ENCODE data around the gene TBC1D25.

The TBC1D25 gene

GRCh38 chrX:48574270-48575266, 35.1 kb downstream of the TBC1D25 start, which contains the start of gene RBM3 (continued):
- TF ChIP-seq ZNF449 (tag by site-specific recombination; IDR thresholded peaks at IDR 0.05) = 0 out of 2 replicates have a peak, but pooled peaks have one; percentile 39
- TF ChIP-seq, protein P1, sequence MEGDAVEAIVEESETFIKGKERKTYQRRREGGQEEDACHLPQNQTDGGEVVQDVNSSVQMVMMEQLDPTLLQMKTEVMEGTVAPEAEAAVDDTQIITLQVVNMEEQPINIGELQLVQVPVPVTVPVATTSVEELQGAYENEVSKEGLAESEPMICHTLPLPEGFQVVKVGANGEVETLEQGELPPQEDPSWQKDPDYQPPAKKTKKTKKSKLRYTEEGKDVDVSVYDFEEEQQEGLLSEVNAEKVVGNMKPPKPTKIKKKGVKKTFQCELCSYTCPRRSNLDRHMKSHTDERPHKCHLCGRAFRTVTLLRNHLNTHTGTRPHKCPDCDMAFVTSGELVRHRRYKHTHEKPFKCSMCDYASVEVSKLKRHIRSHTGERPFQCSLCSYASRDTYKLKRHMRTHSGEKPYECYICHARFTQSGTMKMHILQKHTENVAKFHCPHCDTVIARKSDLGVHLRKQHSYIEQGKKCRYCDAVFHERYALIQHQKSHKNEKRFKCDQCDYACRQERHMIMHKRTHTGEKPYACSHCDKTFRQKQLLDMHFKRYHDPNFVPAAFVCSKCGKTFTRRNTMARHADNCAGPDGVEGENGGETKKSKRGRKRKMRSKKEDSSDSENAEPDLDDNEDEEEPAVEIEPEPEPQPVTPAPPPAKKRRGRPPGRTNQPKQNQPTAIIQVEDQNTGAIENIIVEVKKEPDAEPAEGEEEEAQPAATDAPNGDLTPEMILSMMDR (tag by site-specific recombination; IDR thresholded peaks at IDR 0.05) = peak; percentile 89

GRCh38 chrX:48575642-48576041, 36.1 kb downstream of the TBC1D25 start:
- CTCF ChIA-PET = interaction anchor here (0.7 to 1.0 kb wide), 2 partner anchors 102 to 1214 kb away, joined by 3 read pairs; no protein-coding TSS in a partner anchor
- H3K27ac ChIP-seq (ENCODE audit: extremely low read depth, low read depth, low read length) = no peak overlapping the region; the same call in 1 of the 2 replicates
- H3K4me1 ChIP-seq (ENCODE audit: control insufficient read depth, insufficient read depth, low read length) = peaks cover 3% of the 10 kb centered on the region; the same call in 1 of the 2 replicates
- POLR2A ChIA-PET = no interaction called here
- H3K9me3 ChIP-seq (ENCODE audit: control insufficient read depth, insufficient read depth, low read depth, low read length) = no peaks in the 10 kb centered on the region
- peaks cover 8 to 52% of the 10 kb centered on the region in 2 experiments for H3K36me3 ChIP-seq (ENCODE audit: control insufficient read depth in 2 of 2, insufficient read depth in 1 of 2, low read length in 2 of 2)
- TF ChIP-seq ZBTB26 (tag by site-specific recombination; optimal IDR thresholded peaks at IDR 0.05) (no peak), HOXA7 (CRISPR knock-in tag; IDR thresholded peaks at IDR 0.05; ENCODE audit: borderline replicate concordance) (no peak), ZNF501 (tag by site-specific recombination; IDR thresholded peaks at IDR 0.05) (no peak), ZNF24 (tag by site-specific recombination; IDR thresholded peaks at IDR 0.05) (no peak), ZNF76 (tag by site-specific recombination; IDR thresholded peaks at IDR 0.05; ENCODE audit: borderline replicate concordance, low read depth) (no peak), REST (tag by site-specific recombination; IDR thresholded peaks at IDR 0.05) (no peak), MYNN (tag by site-specific recombination; IDR thresholded peaks at IDR 0.05; ENCODE audit: borderline replicate concordance) (no peak), ZBTB7A (tag by site-specific recombination; IDR thresholded peaks at IDR 0.05; ENCODE audit: low read depth) (no peak), WT1 (tag by site-specific recombination; IDR thresholded peaks at IDR 0.05) (no peak), ZNF394 (tag by site-specific recombination; IDR thresholded peaks at IDR 0.05; ENCODE audit: borderline replicate concordance) (no peak), ZXDB (tag by site-specific recombination; IDR thresholded peaks at IDR 0.05) (no peak), ZNF560 (tag by site-specific recombination; IDR thresholded peaks at IDR 0.05; ENCODE audit: borderline replicate concordance) (no peak), IKZF3 (tag by site-specific recombination; IDR thresholded peaks at IDR 0.05) (no peak), ZNF423 (tag by site-specific recombination; IDR thresholded peaks at IDR 0.05) (no peak), ZNF2 (tag by site-specific recombination; IDR thresholded peaks at IDR 0.05) (no peak)
- TF ChIP-seq, protein P2, sequence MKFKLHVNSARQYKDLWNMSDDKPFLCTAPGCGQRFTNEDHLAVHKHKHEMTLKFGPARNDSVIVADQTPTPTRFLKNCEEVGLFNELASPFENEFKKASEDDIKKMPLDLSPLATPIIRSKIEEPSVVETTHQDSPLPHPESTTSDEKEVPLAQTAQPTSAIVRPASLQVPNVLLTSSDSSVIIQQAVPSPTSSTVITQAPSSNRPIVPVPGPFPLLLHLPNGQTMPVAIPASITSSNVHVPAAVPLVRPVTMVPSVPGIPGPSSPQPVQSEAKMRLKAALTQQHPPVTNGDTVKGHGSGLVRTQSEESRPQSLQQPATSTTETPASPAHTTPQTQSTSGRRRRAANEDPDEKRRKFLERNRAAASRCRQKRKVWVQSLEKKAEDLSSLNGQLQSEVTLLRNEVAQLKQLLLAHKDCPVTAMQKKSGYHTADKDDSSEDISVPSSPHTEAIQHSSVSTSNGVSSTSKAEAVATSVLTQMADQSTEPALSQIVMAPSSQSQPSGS (tag by site-specific recombination; IDR thresholded peaks at IDR 0.05; ENCODE audit: low read depth) = no peak
- H3K4me3 ChIP-seq (ENCODE audit: low read depth, low read length) = peak overlapping the region; percentile 80
